SIG-M5 treated with dmso at 0.1 percent for 504 hours (cell line): ENCODE measurements around the gene DPH2.

Experiments used
- DNase-seq: peaks from one replicate; lab custom pipeline; 2025; ENCODE audit not compliant: unreplicated experiment; lab: John Stamatoyannopoulos, UW

DPH2 gene

GRCh38 chr1:43982241-43982640, 12.4 kb downstream of the DPH2 start:
- DNase-seq: no peak

DNA sequence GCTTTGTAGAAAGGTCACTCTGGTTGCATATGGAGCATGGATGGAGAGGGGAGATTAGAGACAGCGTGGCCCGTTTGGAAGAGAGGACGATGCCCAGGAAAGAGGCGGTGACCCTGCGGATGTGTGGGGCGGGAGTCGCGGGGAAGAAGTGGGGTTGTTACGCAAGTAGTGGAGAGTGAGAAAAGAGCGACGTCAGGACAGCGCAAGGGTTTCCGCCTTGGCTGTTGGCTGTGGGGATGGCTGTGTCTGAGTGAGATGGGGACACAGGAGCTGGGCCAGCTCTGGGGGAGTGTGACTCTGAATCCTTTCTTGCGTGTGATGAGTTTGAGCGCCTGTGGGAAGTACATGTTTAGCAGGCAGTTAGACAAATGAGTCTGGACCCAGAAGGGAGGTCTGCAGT, 13.0 kb downstream of the DPH2 start:
- peak; percentile 21 for DNase-seq

- DNase-seq: no peak
Observed at GRCh38 chr1:43983253-43983899, 13.6 kb downstream of the DPH2 start.

- no peak for DNase-seq
Observed at GRCh38 chr1:43984855-43985254, 15.0 kb downstream of the DPH2 start.

- DNase-seq: no peak
Observed at GRCh38 chr1:43985984-43986595, 16.3 kb downstream of the DPH2 start.

- no peak for DNase-seq
Observed at GRCh38 chr1:43986712-43987111, 16.9 kb downstream of the DPH2 start.

- DNase-seq: no peak
Observed at GRCh38 chr1:43987159-43987902, 17.5 kb downstream of the DPH2 start.

DNA sequence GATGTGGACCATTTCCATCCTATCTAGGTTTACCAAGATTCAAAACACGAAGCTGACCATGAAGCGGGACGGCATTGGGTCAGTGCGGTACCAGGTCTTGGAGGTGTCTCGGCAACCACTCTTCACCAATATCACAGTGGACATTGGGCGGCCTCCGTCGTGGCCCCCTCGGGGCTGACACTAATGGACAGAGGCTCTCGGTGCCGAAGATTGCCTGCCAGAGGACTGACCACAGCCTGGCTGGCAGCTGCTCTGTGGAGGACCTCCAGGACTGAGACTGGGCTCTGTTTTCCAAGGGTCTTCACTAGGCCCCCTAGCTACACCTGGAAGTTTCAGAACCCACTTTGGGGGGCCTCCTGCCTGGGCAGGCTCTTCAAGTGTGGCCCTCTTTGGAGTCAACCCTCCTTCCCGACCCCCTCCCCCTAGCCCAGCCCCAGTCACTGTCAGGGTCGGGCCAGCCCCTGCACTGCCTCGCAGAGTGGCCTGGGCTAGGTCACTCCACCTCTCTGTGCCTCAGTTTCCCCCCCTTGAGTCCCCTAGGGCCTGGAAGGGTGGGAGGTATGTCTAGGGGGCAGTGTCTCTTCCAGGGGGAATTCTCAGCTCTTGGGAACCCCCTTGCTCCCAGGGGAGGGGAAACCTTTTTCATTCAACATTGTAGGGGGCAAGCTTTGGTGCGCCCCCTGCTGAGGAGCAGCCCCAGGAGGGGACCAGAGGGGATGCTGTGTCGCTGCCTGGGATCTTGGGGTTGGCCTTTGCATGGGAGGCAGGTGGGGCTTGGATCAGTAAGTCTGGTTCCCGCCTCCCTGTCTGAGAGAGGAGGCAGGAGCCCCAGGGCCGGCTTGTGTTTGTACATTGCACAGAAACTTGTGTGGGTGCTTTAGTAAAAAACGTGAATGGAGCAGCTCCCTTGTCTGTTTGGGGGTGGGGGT, 20.7 kb downstream of the DPH2 start:
- DNase-seq: no peak

DNA sequence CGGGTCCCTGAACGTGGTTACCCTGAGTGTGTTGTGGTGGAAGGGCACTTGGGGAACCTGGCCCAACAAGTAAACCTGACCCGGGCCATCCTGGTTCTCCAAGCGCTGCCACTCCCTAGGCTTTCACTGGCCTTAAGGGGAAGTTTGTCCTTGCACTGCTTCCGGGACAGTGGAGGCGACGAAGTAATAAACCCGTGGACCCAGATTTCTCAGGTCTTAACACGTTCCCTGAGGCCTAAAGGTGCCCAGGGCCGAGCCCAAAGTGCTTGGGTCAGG, 21.3 kb downstream of the DPH2 start:
- no peak for DNase-seq

DNA sequence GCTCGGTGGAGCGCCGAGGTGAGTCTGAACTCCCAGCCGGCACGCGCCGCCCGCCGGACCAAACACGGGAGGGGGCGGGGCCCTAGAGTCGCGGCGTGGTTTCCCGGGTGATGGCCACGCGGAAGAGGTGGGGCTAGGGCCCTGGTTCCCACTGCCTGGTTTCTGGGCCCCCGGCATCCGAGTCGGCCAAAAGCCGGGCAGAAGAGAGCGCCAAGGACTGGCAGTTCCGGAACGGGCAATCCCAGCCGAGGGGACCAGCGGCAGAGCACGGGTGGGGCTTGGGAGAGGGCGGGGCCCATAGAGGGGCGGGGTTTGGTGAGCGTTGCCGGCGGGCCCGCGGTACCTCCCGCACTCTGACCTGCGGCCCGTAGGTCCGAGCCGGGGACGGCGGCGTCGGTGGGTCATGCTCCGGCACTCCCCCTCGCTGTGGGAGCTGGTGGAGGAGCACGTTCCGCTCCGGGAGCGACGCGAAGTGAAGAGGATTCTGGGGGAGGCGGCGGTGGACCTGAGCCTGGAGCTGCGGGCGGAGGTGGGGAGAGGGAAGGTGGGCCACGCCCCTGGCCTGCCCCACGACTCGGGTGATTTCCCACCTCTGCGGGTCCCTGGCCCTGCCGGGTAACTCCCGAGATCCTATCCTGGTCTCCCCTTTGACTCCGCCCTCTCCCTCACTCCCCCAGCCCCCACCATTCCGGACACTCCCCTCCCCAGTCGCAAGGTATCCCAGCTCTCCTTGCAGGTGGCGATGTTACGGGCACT, 21.8 kb downstream of the DPH2 start, which contains the start of gene CCDC24:
TSS of gene CCDC24 (plus strand) at position 124 of the 756 bp plus-strand sequence. CDS start at position 404, 280 bp downstream.
- DNase-seq: peak; percentile 83

GRCh38 chr1:43992232-43992995, 22.6 kb downstream of the DPH2 start:
- DNase-seq: no peak

DNA sequence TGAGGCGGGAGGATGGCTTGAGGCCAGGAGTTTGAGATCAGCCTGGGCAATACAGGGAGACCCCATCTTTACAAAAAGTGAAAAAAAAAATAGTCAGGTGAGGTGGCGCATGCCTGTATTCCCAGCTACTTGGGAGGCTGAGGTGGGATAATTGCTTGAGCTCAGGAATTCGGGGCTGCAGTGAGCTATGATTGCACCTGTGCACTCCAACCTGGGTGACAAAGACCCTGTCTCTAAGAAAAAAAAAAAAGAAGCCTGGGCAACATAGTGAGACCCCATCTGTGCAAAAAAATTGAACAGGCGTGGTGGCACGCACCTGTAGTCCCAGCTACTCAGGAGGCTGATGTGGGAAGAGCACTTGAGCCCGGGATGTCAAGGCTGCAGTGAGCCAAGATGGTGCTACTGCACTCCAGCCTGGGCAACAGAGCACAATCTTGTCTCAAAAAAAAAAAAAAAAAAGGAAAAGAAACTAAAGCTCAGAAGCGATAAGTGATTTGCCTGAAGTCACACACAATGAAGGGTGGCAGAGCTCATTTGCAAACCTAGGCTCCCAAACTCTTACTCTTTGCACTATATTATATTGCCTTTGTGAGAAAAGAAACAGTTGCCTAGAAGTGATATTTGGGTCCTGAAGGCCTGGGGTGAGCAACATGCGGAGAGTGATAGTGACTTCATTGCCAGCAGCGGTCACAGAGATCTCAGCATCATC, 23.6 kb downstream of the DPH2 start:
- no peak for DNase-seq

- no peak for DNase-seq
Observed at GRCh38 chr1:43994071-43994470, 24.3 kb downstream of the DPH2 start.

GRCh38 chr1:43994794-43995790, 25.3 kb downstream of the DPH2 start:
- peak; percentile 19 for DNase-seq

DNA sequence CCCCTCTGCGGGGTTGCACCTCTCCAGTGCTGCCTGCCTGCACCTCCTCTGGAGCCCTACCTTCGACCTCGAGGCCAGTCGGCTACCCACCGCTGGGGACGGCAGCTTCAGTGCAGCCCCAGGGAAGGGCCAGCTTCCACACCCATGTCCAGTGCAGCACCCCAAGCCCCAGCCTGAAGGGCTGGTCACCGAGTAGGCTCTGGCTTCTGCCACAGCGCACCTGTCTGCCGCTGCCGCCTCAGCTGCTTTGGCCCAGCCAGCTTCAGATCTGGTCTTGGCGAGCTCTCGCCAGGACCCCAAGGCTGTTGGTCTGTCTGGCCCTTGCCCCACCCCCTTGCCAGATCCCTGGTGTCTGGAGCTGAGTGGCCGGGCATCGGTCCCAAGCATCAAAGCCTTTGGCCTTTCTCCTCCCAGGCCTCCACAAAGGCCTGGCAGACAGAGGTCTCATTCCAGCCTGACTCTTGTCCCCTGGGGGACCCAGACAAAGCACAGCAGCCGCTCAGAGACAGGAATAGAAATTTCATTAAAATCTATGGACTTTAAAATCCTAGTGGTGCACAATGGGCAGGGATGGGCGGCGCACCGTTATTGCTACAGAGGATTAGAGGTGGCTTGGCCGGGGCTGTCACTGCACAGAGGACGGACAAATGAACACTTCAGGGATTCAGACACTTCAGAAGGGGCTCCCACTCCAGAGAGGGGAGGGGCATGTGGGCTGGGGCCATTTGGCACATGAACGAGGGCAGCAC, 26.3 kb downstream of the DPH2 start:
- no peak for DNase-seq

DNA sequence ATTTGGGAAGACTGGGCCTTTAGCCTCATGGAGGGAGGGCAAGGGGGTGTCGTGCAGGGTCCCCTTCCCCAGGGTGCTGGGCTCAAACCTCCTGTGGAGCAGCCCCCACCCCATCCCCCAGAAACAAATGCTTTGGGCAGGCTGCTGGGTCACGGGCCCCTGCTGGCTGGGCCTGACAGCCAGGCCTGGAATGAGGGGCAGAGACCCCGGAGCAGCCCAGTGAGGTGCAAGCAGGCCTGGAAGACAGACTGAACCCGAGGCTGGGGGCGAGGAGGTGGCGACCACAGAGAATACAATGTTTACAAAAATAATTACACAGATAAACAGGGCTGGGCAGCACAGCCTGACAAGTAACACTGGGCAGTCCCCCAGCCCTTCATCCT, 26.9 kb downstream of the DPH2 start:
- DNase-seq: no peak

- no peak for DNase-seq
Observed at GRCh38 chr1:43997295-43997999, 27.6 kb downstream of the DPH2 start.
